Activated naive CD4-positive, alpha-beta T cell treated with anti-CD3 and anti-CD28 coated beads for 36 hours (primary cell): Measurements from ENCODE around the gene DDX1. TPM values are rescaled to one million over a fixed set of nuclear protein-coding genes. Genes with fewer than 3 reads are reported as not detected.

Experiments
- CTCF ChIA-PET: fragments of 350-600 bp; sonication (Branson Sonifier 250); formaldehyde crosslinking; loops from one replicate; lab custom pipeline; 2021; ENCODE audit warnings: antibody characterized with exemption; lab: Charles Lee
- DNase-seq: peaks from one replicate; pipeline ENCODE4 v3.0.0-alpha.2; 2020
- H3K27ac Mint-ChIP-seq: one replicate; pipeline ENCODE4 v1.8.0; 2021; ENCODE audit warnings: mild to moderate bottlenecking, mixed read lengths
- H3K27me3 Mint-ChIP-seq: one replicate; pipeline ENCODE4 v1.8.0; 2021; ENCODE audit warnings: low read depth, mixed read lengths
- H3K36me3 Mint-ChIP-seq: one replicate; pipeline ENCODE4 v1.8.0; 2021; ENCODE audit warnings: low read depth, mixed read lengths
- H3K4me1 Mint-ChIP-seq: one replicate; pipeline ENCODE4 v1.8.0; 2021; ENCODE audit warnings: low read depth, mixed read lengths
- H3K4me3 Mint-ChIP-seq: one replicate; pipeline ENCODE4 v1.8.0; 2021; ENCODE audit warnings: mild to moderate bottlenecking, moderate library complexity, mixed read lengths
- H3K9me3 Mint-ChIP-seq: one replicate; pipeline ENCODE4 v1.8.0; 2021; ENCODE audit warnings: mixed read lengths
- intact Hi-C: fragments of 100-400 bp; cut with micrococcal nuclease; formaldehyde crosslinking; loops from one replicate; pipeline ENCODE4 v1.15.1; 2023
- total RNA-seq, 2 experiments: library from RNA; stranded (reverse); gene quantifications; one replicate each; pipeline ENCODE4 v1.2.3, GENCODE V29; 2021

DDX1 gene
- total RNA-seq, 2 experiments from 2014 or later, result 61.7 to 64.1 TPM

- intact Hi-C loops, result no loop called here
- CTCF ChIA-PET, result no interaction called here
- DNase-seq, result no peak
- Mint-ChIP-seq H3K27ac (no peak overlapping the region), H3K4me1 (no peaks in the 10 kb centered on the region), H3K4me3 (no peak overlapping the region), H3K27me3 (no peaks in the 10 kb centered on the region), H3K9me3 (no peaks in the 10 kb centered on the region), H3K36me3 (peaks cover 1% of the 10 kb centered on the region)
These were observed 57.2 kb downstream of the DDX1 start for GRCh38 chr2:15648593-15649525.

GRCh38 chr2:15649561-15650255 lies 58.0 kb downstream of the DDX1 start:
- DNase-seq, result no peak
- H3K27ac Mint-ChIP-seq, result no peak overlapping the region
- no peak overlapping the region for H3K4me3 Mint-ChIP-seq
- CTCF ChIA-PET, result no interaction called here
- H3K27me3 Mint-ChIP-seq, result no peaks in the 10 kb centered on the region
- intact Hi-C loops, result no loop called here
- no peaks in the 10 kb centered on the region for H3K9me3 Mint-ChIP-seq
- H3K4me1 Mint-ChIP-seq, result no peaks in the 10 kb centered on the region
- H3K36me3 Mint-ChIP-seq, result peaks cover 1% of the 10 kb centered on the region

- no peak overlapping the region for H3K4me3 Mint-ChIP-seq
- CTCF ChIA-PET, result no interaction called here
- DNase-seq, result no peak
- no peaks in the 10 kb centered on the region for H3K9me3 Mint-ChIP-seq
- peaks cover 1% of the 10 kb centered on the region for H3K36me3 Mint-ChIP-seq
- intact Hi-C loops, result no loop called here
- no peaks in the 10 kb centered on the region for H3K4me1 Mint-ChIP-seq
- H3K27me3 Mint-ChIP-seq, result no peaks in the 10 kb centered on the region
- H3K27ac Mint-ChIP-seq, result no peak overlapping the region
These were observed 59.1 kb downstream of the DDX1 start for GRCh38 chr2:15650616-15651366.

GRCh38 chr2:15651367-15651727 lies 59.7 kb downstream of the DDX1 start:
- no peaks in the 10 kb centered on the region for H3K4me1 Mint-ChIP-seq
- no peaks in the 10 kb centered on the region for H3K27me3 Mint-ChIP-seq
- H3K9me3 Mint-ChIP-seq, result no peaks in the 10 kb centered on the region
- CTCF ChIA-PET, result no interaction called here
- H3K27ac Mint-ChIP-seq, result no peak overlapping the region
- no peak overlapping the region for H3K4me3 Mint-ChIP-seq
- intact Hi-C loops, result no loop called here
- H3K36me3 Mint-ChIP-seq, result peaks cover 1% of the 10 kb centered on the region
- DNase-seq, result no peak

GRCh38 chr2:15652252-15652651 lies 60.6 kb downstream of the DDX1 start:
- no peak for DNase-seq
- Mint-ChIP-seq H3K36me3 (peaks cover 1% of the 10 kb centered on the region), H3K27me3 (no peaks in the 10 kb centered on the region), H3K4me1 (no peaks in the 10 kb centered on the region), H3K9me3 (no peaks in the 10 kb centered on the region), H3K27ac (no peak overlapping the region), H3K4me3 (no peak overlapping the region)
- CTCF ChIA-PET, result no interaction called here
- intact Hi-C loops, result no loop called here

GRCh38 chr2:15652801-15653200 lies 61.1 kb downstream of the DDX1 start:
- Mint-ChIP-seq H3K9me3 (no peaks in the 10 kb centered on the region), H3K36me3 (no peaks in the 10 kb centered on the region), H3K4me1 (no peaks in the 10 kb centered on the region), H3K27me3 (no peaks in the 10 kb centered on the region), H3K4me3 (no peak overlapping the region), H3K27ac (no peak overlapping the region)
- CTCF ChIA-PET, result no interaction called here
- DNase-seq, result no peak
- intact Hi-C loops, result no loop called here

GRCh38 chr2:15653806-15654726 lies 62.4 kb downstream of the DDX1 start:
- intact Hi-C loops, result no loop called here
- no peaks in the 10 kb centered on the region for H3K36me3 Mint-ChIP-seq
- no peak for DNase-seq
- no peaks in the 10 kb centered on the region for H3K4me1 Mint-ChIP-seq
- CTCF ChIA-PET, result no interaction called here
- H3K9me3 Mint-ChIP-seq, result no peaks in the 10 kb centered on the region
- no peak overlapping the region for H3K4me3 Mint-ChIP-seq
- H3K27me3 Mint-ChIP-seq, result no peaks in the 10 kb centered on the region
- H3K27ac Mint-ChIP-seq, result no peak overlapping the region

GRCh38 chr2:15654727-15655073 lies 63.0 kb downstream of the DDX1 start:
- intact Hi-C loops, result no loop called here
- Mint-ChIP-seq H3K4me1 (no peaks in the 10 kb centered on the region), H3K9me3 (no peaks in the 10 kb centered on the region), H3K4me3 (no peak overlapping the region), H3K27me3 (no peaks in the 10 kb centered on the region), H3K36me3 (no peaks in the 10 kb centered on the region), H3K27ac (no peak overlapping the region)
- CTCF ChIA-PET, result no interaction called here
- DNase-seq, result no peak

GRCh38 chr2:15655123-15655887 lies 63.6 kb downstream of the DDX1 start:
- no peaks in the 10 kb centered on the region for H3K9me3 Mint-ChIP-seq
- H3K4me1 Mint-ChIP-seq, result no peaks in the 10 kb centered on the region
- no peak overlapping the region for H3K27ac Mint-ChIP-seq
- H3K27me3 Mint-ChIP-seq, result no peaks in the 10 kb centered on the region
- no peak overlapping the region for H3K4me3 Mint-ChIP-seq
- CTCF ChIA-PET, result interaction anchor here (0.8 kb wide), 1 partner anchor 10 kb away, joined by 3 read pairs; no protein-coding TSS in a partner anchor
- H3K36me3 Mint-ChIP-seq, result no peaks in the 10 kb centered on the region
- DNase-seq, result no peak
- intact Hi-C loops, result no loop called here

- Mint-ChIP-seq H3K36me3 (no peaks in the 10 kb centered on the region), H3K4me1 (no peaks in the 10 kb centered on the region), H3K4me3 (no peak overlapping the region), H3K27me3 (no peaks in the 10 kb centered on the region), H3K27ac (no peak overlapping the region), H3K9me3 (no peaks in the 10 kb centered on the region)
- CTCF ChIA-PET, result interaction anchor here (0.8 kb wide), 1 partner anchor 9 kb away, joined by 3 read pairs; no protein-coding TSS in a partner anchor
- intact Hi-C loops, result no loop called here
- no peak for DNase-seq
These were observed 64.4 kb downstream of the DDX1 start for GRCh38 chr2:15656090-15656489.

GRCh38 chr2:15657759-15658158 lies 66.1 kb downstream of the DDX1 start:
- H3K4me1 Mint-ChIP-seq, result no peaks in the 10 kb centered on the region
- no peaks in the 10 kb centered on the region for H3K36me3 Mint-ChIP-seq
- CTCF ChIA-PET, result no interaction called here
- no peak overlapping the region for H3K4me3 Mint-ChIP-seq
- no peak for DNase-seq
- H3K27me3 Mint-ChIP-seq, result no peaks in the 10 kb centered on the region
- H3K27ac Mint-ChIP-seq, result no peak overlapping the region
- intact Hi-C loops, result no loop called here
- no peaks in the 10 kb centered on the region for H3K9me3 Mint-ChIP-seq
